GM21723 (cell line): Measurements from ENCODE around the gene ZNF423.

Source experiments
- ATAC-seq: cut with Tn5 transposase; IDR thresholded peaks from one replicate; pipeline ENCODE4 v1.9.1; 2021; ENCODE audit warnings: mild to moderate bottlenecking, moderate library complexity; ENCODE audit not compliant: unreplicated experiment

Gene ZNF423

GRCh38 chr16:49488336-49488735 lies 367.6 kb downstream of the ZNF423 start:
- ATAC-seq = no peak

GRCh38 chr16:49487746-49488145 lies 368.2 kb downstream of the ZNF423 start:
- ATAC-seq = no peak

- no peak for ATAC-seq
Measured at GRCh38 chr16:49486400-49486799, 369.5 kb downstream of the ZNF423 start.

- ATAC-seq = no peak
Measured at GRCh38 chr16:49485663-49486062, 370.2 kb downstream of the ZNF423 start.

- ATAC-seq = no peak
Measured at GRCh38 chr16:49484936-49485335, 371.0 kb downstream of the ZNF423 start.

GRCh38 chr16:49484451-49484849 lies 371.5 kb downstream of the ZNF423 start:
- ATAC-seq = no peak

GRCh38 chr16:49483651-49484450 lies 372.1 kb downstream of the ZNF423 start:
- ATAC-seq = no peak

GRCh38 chr16:49483251-49483650 lies 372.7 kb downstream of the ZNF423 start:
- no peak for ATAC-seq

- ATAC-seq = no peak
Measured at GRCh38 chr16:49482690-49483089, 373.2 kb downstream of the ZNF423 start.

GRCh38 chr16:49478616-49479015 lies 377.3 kb downstream of the ZNF423 start:
- ATAC-seq = no peak

GRCh38 chr16:49478107-49478506 lies 377.8 kb downstream of the ZNF423 start:
- ATAC-seq = no peak

GRCh38 chr16:49477250-49477895 lies 378.5 kb downstream of the ZNF423 start:
- no peak for ATAC-seq

- no peak for ATAC-seq
Measured at GRCh38 chr16:49474741-49475140, 381.2 kb downstream of the ZNF423 start.

- ATAC-seq = no peak
Measured at GRCh38 chr16:49473773-49474172, 382.1 kb downstream of the ZNF423 start.

- no peak for ATAC-seq
Measured at GRCh38 chr16:49473131-49473530, 382.8 kb downstream of the ZNF423 start.

GRCh38 chr16:49472598-49472997 lies 383.3 kb downstream of the ZNF423 start:
- no peak for ATAC-seq

- no peak for ATAC-seq
Measured at GRCh38 chr16:49471038-49471727, 384.7 kb downstream of the ZNF423 start.

- no peak for ATAC-seq
Measured at GRCh38 chr16:49470513-49470991, 385.4 kb downstream of the ZNF423 start.

GRCh38 chr16:49469930-49470451 lies 385.9 kb downstream of the ZNF423 start:
- ATAC-seq = no peak

- ATAC-seq = no peak
Measured at GRCh38 chr16:49469311-49469670, 386.6 kb downstream of the ZNF423 start.

GRCh38 chr16:49468611-49469310 lies 387.2 kb downstream of the ZNF423 start:
- ATAC-seq = no peak
